Activated CD8-positive, alpha-beta memory T cell treated with anti-CD3 and anti-CD28 coated beads for 48 hours (primary cell): Measurements from ENCODE around the gene RYR3.

Source experiments
- DNase-seq, 3 experiments: peaks; one replicate each; pipeline ENCODE4 v3.0.0-alpha.2; 2020; ENCODE audit warnings: low read depth in 2 of 3, low spot score in 2 of 3

Gene RYR3

DNA sequence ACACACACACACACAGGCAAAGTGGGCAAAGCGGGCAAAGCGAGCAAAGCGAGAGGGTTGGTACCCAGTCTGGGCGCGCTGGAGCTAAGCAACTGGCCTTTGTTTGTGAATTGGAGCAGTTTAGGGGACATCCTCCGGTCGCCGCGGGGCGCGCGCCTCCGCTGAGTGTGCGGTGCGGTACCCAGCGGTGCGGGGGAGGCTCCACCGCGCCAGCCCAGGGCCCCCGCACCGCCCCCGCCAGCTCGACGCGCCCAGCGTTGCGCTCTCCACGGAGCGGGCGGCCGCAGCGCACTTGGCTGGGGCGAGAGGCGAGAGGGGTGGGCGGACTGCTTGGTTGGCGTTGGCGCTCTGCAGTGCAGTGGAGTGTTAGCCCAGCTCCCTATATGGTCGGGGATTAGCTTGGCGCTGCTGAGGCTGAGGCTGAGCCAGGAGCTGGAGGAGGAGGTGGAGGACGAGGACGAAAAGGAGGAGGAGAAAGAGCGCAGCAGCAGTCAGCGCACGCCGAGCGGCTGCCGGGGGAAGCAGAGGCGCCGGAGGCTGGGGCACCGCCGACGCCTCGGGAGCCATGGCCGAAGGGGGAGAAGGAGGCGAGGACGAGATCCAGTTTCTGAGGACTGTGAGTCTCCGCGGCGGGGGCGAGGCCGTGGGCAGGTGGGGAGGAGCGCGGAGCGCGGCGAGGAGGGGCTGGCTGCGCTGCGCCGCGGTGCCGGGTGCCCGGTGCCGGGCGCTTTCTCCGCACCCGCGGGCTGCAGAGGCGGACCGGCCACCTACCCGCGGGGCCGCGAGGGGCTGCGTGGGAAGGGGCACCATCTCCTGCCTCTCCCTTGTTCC, at the start of gene RYR3:
Gene RYR3, plus strand, starts transcription at position 487 of the 831 bp plus-strand sequence. Its CDS starts 79 bp downstream, at position 566.
- DNase-seq: no peak

DNA sequence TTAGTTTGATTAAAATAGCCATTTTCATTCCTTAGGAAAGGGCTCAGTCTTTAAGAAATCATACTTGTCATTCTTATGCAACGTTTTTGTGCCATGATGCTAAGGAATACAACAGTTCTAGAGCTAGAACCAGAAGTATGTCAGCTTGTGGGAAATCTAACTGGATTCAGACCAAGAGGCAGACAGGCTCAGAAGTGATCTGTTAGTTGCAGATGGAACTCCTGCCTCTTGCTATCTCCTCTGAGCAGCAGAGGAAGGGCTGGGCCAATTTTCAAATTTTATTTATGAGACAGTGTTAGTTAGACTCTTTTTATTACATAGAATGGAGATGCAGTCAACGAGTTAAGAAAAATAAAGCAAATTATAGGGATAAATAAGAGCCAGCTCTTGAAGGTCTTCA, 48.5 kb upstream of the RYR3 start:
- no peak for DNase-seq

DNA sequence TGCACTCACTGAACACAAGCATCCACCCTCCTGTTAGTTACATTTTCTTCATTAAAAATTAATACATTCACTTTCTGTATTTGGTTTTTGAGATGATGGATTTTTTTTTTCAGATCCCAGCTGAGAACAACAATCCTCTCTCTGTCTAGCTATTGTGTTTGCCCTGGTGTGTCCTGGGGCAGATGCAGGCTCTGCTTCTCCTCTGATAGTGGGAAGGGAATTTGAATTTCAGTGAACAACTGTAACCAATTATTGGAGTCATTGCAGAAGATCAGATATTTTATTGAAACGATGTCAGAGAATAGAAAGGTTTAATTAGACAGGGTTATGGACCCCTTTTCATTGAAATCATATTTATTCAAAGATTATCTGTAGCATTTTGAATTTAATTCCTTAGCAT, 33.1 kb upstream of the RYR3 start:
- DNase-seq: no peak

DNA sequence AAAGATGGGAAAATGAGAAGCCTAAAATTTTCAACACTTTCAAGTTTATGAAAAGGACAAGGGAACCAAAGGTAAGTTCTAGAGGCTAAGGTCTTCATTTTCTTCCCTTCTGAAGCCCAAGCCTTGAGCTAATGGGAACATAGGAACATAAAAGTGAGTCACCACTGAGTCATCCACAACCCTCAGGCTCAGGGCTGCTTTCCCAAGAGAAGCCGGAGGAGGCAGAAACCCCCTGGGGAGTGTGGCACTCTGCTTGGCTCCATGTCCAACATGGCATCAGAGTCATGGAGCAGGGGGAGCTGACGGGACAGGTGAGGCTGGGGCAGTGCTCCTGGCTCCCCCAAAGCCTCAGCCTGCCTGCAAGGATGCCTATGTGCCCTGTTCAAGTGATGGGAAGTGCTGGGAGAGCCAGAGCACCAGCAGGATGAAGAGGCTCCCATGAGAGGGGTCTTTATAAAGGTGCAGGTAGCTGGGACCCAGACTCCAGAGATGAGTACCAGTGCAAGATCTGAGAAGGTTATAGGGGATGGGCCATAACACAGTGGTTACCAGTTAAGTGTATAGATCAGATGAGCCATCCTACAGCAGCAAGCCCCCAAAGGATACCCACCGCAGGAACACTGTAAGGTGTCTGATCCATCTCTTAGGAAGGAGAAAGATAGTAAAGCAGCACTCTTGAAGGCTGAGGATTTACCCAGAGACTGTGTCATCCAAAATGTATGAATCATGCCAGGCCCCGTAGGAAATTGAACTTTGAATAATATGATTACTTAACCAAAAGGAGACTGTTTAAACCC, 31.8 kb upstream of the RYR3 start:
- no peak for DNase-seq

DNA sequence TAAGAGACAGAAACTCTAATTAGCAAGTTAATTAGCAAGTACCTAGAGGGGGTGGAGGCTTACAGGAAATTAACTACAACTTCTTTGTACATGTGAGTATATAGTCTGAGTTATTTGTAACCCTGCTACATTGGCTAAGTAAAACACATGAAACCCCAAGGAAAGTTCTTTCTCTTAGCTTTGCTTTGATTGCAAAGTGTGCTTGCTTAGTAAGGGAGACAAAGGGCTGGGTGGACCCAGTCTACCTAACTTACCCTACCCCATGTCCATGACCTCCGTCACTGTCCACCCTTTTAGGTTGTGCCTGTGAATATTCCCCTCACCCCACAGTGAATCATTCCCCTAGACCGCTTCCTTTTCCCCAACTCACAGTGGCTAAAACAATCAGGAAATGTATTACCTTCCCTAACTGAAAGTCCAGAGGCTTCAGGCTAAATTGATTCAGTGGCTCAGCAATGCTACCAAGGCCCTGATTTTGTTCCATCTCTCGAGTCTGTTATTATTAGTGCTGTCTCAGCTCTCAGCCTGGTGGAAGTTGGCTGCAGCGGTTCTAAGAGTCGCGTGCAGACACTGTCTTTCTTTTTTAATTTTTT, 31.1 kb upstream of the RYR3 start:
- no peak for DNase-seq

DNA sequence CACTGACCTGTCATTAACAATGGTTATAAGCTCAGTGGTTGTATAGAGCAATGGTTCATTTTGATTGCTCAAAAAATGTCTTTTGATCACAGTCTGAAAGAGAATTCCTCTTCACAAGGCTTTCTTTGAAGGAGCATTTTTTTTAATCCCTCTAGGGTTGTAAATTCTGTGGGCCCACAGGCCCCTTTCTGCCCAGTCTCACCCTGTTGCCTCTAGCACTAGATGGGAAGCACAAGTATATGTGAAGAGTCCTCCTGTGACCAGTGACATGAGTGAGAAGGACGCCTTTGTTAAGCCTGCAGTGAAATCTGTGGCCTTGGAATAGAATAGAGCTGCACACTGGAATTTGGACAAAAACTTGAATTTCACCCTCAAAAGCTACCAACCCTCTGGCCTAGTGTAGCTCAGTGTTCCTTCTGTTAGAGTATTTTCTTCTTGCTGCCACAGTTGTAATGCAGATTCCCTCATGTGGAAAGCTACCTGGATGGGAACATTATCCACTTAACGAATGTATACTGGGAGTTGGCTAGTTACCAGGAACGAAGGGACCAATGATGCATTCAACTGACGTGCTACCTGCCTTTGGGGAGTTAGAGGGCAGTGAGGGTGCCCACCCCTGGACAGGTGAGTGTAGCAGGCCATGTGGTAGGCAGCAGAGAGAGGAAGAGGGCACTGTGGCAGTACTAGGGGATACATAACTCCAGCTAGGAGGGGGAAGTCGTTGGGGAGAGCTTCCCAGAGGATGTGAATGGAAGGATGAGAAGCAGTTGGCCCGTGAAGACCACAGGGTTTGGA, 28.3 kb upstream of the RYR3 start:
- no peak for DNase-seq

DNA sequence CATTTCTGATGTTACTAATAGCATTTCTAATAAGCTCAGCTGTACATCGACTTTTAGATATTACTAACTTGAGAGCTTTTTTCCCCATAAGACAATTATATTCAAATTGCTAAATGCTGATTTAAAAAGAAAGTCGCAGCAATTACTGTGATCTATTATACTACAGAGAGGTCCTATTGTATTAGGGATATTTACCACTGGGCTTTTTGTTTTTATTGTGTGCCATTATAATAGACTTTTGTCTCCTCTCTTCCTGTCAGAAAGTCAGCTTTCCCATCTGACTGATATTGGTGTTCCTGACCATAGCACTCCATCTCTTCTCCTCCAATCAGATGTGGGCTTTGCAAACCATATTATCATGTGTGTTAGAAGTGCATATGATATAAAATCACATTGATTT, 27.2 kb upstream of the RYR3 start:
- DNase-seq: no peak

DNA sequence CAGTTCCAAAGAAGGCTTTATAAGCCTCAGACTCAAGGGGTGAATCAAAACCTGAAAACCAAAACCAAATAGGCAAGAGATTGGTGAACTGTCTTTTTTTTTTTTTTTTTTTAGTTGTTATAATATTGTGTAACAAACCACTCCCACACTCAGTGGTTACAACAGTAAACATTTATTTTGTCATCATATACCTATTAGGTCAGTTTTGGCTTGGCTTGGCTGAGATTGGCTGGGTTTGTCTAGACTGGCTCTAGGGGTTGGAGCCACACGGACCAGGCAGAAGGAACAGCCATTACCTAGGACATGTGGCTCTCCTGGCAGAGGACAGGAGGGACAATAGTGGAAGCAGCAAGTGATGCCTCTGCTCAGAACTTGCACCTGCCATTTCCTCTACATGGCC, 26.4 kb upstream of the RYR3 start:
- DNase-seq: no peak

DNA sequence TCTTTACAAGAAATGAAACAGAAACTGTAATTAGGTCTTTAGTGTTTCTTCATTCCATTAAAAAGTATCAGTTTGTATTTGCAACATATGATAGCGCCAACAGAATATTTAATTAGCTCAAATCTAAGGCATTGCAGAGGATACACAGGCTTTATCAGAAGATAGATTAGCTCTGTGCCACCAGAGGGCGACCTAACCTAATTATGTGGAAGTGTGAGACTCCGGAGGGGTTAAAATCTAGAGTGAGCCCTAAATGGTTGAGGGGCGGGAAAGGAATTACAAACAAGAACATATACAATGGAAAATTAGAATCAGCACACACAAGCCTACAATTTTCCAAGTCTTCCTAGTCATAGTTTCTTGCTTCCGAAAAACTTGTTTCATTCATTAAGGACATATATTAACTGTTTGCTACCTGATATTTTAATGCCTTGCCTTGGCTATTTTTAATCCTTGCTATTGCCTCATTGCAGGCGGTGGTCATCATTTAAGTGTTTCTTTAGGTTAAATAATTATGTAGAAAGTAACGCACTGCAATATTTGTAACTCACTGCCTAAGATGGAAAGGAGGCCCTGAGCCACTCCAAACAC, 18.0 kb upstream of the RYR3 start:
- DNase-seq: no peak

DNA sequence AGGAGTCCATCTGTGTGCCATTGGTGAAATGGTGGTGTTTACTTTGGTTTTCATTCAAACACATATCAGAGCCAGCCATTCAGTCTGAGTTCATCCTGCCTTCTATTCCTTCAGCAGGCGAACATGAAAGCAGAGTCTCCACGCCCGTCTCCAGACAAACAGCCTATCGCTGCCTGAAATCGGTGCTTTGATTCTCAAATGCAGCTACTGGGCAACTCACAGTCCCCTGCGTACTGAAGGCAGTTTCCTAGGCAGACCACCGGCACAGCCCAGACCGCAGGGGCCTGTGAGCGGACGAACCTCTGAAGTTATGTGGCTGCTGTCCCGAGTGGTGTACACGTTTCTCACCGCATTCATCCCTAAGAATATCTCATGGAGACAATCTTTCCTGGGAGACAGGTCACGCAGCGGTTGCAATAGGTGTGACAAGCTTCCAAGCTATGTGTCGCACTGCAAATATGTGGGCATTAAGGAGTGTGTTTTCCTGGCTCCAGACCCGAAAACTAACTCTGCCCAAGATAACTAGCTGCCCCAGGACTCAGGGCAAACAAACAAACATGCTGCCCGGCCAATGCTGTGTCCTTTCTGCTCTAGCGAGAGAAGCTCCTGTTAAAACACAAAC, 16.9 kb upstream of the RYR3 start:
- DNase-seq: no peak

DNA sequence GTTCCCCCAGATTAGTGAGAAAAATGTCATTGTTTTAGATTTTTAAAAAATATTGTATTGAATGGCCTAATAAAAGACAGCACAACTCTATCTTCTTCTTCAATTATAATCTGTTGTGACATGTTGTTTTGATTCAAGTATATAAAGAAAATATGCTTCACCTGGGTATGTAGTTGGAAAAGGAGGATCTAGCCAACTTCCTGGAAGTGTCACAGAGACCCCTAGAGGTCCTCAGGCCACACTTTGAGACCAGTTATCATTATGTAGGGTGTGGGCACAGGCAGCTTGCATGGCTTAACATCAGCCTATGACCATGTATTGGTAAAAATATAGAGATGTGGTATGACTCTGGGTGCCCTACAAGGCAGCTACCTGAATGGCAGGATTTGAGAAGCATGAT, 14.7 kb upstream of the RYR3 start:
- no peak for DNase-seq

DNA sequence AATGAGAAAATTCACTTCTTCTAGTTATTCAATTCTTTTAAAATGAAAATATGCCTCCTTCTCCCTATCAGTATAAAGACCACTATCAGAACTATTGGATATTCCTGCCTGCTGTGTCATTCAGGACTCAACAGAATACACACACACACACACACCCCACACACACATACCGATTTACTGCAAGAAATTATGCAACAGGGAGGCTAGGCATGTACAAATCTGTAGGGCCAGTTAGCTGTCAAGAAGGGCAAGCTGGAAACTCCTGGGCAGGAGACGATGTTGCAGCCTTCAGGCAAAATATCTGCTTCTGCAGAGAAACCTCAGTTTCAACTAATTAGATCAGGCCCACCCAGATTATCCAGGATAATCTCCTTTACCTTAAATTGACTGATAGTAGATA, 13.9 kb upstream of the RYR3 start:
- no peak for DNase-seq

DNA sequence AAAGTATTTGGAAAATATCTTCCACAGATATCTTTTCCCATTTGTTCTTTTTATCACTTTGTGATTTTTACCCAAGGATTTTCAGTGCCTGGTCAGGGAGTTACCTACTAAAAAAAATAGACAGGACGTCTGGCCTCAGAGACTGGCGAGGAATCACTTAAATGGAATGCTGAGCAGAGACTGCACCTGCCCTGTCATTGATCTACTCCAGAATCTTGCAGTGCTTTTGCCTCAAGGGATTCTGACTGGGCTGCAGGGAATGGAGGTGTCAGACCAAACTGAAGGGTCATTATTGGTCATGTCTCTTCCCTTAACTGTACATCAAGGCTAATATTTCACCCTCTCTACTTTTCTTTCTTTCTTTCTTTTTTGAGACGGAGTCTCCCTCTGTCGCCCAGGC, 12.1 kb upstream of the RYR3 start:
- DNase-seq: no peak

DNA sequence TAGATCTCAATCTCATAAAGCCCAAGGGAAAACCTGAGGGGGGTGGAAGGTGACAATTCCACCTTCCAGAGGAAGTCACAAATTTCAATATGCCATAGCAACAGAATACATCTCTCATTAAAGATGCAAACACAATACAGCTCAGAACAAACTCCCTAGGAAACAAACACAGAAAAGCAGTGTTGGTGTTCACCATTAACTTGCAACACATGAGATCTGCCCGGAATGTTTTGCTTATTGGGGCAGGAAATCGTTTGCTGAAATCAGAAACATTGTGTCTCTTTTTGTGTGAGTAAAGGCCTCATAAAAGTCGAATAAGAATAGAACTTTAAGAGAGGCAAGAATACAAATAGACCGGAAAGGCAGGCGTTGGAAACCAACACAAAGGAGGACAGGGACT, 5.8 kb upstream of the RYR3 start:
- no peak for DNase-seq

DNA sequence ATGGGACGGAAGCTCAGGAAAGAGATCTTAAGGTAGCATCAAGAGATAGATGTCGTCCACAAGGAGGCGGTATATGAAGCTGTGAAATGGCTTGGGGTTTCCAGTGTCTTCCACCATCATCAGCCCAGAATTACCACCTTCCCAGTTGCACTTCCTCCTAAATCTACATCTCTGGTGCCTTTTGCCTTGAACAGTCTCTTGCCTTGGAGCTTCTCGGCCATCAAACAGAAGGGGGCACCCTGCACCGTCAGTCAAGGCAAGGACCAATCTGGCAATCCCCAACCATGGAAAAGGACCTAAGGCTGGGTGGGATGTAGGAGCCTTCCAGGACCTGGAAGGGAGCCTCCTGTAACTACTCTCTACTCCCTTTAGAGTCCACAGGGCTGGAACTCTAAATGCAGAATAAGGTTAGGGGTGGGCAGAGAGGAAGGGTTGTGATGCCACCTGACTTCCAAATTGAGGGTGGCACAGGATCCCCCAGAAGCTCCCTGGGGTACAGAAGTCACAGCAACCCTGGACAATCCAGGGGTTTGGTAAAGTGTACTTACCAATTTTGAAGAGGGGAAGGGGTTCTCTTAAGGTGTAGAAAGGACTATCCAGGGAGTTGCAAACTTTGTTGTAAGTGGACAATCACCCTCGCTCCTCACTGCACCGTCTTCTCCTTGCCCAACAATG, 1.0 kb upstream of the RYR3 start:
- no peak for DNase-seq

DNA sequence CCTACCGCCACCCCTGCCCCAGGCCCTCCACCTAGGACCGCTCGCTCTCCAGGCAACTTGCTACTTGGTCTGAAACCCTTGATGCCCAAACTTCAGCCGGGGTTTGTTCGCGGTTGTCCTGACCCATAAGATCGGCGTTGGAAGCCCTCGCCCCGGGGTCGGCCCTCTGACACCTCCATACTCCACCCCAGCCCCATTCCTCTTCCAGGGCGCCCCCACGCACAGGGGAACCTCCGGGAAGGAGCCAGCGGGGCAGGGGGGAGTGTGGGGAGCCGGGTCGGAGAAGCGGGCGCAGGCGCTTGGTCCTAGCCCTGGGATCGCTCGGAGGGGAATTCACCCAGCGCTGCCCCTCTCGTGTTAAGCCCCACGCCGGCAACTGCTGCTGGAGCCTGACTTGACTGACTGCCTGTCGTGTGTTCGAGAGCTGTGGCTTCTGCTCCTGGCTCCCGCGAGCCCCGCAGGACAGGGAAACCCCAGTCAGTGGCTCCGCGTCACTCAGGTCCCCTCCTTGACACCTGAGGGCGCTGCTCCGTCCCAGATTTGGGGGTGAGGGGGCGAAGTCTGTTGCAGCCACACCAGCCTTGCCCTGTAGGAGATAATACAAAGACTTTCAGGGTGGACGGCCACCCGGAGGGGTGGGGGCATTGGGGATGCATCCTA, 675 bp downstream of the RYR3 start:
- no peak for DNase-seq

DNA sequence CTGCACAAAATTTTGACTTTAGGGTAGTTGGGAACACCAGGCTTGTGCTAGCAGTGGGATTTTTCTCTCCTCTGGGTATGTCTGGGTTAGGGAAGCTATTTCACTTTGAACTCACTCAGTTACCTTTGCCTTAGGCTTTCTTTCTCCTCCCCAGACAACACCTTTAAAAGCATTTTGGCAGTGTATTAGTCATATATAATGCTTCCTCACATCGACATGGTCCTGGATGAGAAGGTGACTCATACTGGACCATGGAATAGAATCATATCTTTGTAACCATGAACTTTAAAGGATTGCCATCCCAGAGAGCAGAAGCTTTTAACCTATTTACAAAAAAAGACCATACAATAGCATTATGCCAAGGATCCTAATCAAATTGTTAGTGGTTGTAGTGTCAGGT, 2.7 kb downstream of the RYR3 start:
- no peak for DNase-seq

DNA sequence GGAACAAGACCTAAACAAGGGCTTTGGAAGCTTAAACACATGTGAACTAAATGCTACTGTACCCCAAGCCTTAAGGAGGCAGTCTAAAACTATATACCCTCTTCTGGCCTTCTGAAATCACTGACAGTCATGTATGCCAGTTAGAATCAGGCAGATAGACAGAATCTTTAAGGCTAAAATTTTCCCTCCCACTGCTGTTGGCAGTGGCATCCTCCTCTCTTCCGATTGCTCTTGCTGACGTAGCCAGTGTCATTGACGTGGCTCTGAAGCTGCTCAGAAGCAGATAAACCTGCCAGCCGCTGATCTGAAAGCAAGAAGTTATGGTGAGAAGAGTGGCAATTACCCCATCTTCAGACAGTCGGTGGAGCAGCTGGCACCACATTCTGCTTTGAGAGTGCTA, 3.3 kb downstream of the RYR3 start:
- no peak for DNase-seq

DNA sequence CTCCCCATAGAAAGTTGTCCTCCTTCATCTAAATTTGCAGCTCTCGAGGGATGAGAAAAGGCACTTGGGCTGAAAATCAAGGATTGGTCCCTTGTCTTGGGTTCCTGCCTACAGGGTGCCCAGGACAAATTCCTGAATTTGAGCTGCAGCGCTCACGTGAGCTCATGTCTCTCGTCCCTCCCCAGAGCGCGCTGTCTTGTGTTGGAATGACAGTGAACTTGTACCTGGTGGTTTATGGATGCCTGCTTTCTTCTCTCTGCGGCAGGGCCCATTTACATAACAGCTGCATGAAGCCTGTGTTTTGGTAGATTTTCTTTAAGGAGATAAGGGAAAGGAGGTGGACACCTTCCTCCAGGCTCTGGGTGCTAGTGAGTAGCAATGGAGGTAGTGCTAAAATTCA, 4.3 kb downstream of the RYR3 start:
- DNase-seq: no peak
